Mucosa of rectum (tissue), 2 donors: ENCODE data around the gene PNMA8B.

Experiments
- H3K27ac ChIP-seq, 2 donors: one replicate each; pipeline ENCODE4 v1.7.0; 2013; ENCODE audit warnings: inconsistent platforms in 2 of 2, low read depth in 2 of 2, low read length in 2 of 2
- H3K27me3 ChIP-seq, 2 donors: one replicate each; pipeline ENCODE4 v1.7.0; 2013; ENCODE audit warnings: low read length in 2 of 2; ENCODE audit not compliant: control insufficient read depth in 2 of 2, insufficient read depth in 2 of 2
- H3K36me3 ChIP-seq, 2 donors: one replicate each; pipeline ENCODE4 v1.7.0; 2013; ENCODE audit warnings: low read length in 2 of 2; ENCODE audit not compliant: control insufficient read depth in 2 of 2, insufficient read depth in 2 of 2
- H3K4me1 ChIP-seq, 2 donors: one replicate each; pipeline ENCODE4 v1.7.0; 2013; ENCODE audit warnings: low read length in 2 of 2, mild to moderate bottlenecking in 1 of 2; ENCODE audit not compliant: control insufficient read depth in 2 of 2, insufficient read depth in 2 of 2
- H3K4me3 ChIP-seq, 2 donors: one replicate each; pipeline ENCODE4 v1.7.0; 2013; ENCODE audit warnings: low read length in 2 of 2
- H3K9ac ChIP-seq, 2 donors: one replicate each; pipeline ENCODE4 v1.7.0; 2013; ENCODE audit warnings: low read length in 2 of 2, low read depth in 1 of 2, mild to moderate bottlenecking in 1 of 2
- H3K9me3 ChIP-seq, 2 donors: one replicate each; pipeline ENCODE4 v1.7.0; 2013; ENCODE audit warnings: low read length in 2 of 2; ENCODE audit not compliant: control insufficient read depth in 2 of 2
- donor health status: healthy.
- donor health status: Normal muscosa, but diverticular disease.

Gene PNMA8B

DNA sequence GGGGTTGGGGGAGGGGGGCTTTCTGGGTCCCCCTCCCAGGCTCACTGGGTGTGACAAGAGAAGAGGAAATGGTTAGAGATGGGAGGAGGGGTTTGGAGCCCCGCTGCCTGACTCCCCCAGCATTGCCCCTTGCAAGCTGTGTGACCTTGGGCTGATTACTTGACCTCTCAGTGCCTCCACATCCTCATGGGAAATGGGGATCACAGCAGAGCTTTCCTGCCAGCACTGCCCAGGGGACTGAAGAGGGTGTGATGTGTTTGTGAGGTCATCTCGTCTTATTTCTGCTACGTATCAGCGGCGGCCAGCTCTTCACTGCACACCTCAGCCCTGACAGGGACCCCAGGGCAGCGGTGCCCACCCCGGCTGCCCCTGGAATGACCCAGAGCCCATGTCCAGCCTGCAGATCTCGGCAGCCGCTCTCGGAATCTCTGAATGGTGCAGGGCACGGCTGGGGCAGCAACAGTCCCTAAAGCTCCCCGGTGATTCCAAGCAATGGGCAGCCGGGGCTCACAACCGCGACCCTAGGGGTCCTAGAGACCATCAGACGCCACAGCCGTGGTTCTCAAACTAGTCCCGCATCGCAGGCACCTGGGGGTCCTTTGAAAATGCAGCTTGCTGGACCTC is 8.4 kb downstream of the PNMA8B start:
- Histone ChIP-seq H3K4me3 (peak overlapping the region; percentile 11 to 48), H3K36me3 (no peaks in the 10 kb centered on the region), H3K9ac (peak overlapping the region in 1 of 2 donors; percentile 48)

DNA sequence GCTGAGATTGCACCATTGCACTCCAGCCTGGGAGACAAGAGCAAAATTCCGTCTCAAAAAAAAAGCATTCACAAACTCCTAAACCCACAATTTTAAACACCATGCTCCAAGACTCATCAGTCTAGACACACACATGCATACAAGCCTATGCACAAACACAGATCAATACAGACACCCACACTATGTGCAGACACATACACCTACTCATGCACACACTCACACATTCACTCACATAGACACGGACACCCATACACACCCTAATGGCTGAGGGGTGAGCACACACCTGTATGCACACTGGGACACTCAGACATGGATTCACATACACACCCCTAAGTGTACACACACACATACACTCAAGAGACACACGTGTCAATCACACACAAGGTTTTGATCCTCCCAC is 9.3 kb downstream of the PNMA8B start:
- no peak overlapping the region for H3K27ac ChIP-seq
- no peak overlapping the region for H3K9ac ChIP-seq
- no peak overlapping the region for H3K4me3 ChIP-seq
- no peaks in the 10 kb centered on the region for H3K36me3 ChIP-seq
- peaks cover 25 to 35% of the 10 kb centered on the region in 2 donors for H3K27me3 ChIP-seq
- H3K9me3 ChIP-seq, result no peaks in the 10 kb centered on the region
- H3K4me1 ChIP-seq, result peaks cover 4 to 8% of the 10 kb centered on the region in 2 donors

More for the DNA sequence above, 8.4 kb downstream of the PNMA8B start:
- Histone ChIP-seq H3K9me3 (no peaks in the 10 kb centered on the region), H3K27me3 (peaks cover 31 to 40% of the 10 kb centered on the region in 2 donors), H3K4me1 (peaks cover 4 to 8% of the 10 kb centered on the region in 2 donors), H3K27ac (no peak overlapping the region)

DNA sequence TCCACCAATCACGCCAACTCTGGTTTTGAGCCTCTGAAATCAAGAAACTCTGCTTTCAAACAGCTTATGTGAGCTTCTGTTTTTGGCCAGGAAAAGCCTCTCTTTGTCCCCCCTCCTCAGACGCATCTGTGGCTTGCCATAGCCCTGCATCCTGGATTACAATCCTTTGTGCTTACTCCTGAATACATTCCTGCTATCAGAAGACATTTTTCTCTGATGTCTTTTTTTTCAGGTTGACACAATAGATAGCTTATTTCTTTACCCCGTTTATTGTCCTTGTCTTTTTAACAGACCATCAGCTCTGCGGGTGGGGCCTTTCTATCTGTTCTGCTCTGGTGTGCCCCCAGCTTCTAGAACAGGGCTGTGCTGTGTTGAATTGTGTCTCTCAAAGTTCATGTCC is 11.0 kb downstream of the PNMA8B start:
- no peak overlapping the region for H3K27ac ChIP-seq
- no peak overlapping the region for H3K4me3 ChIP-seq

DNA sequence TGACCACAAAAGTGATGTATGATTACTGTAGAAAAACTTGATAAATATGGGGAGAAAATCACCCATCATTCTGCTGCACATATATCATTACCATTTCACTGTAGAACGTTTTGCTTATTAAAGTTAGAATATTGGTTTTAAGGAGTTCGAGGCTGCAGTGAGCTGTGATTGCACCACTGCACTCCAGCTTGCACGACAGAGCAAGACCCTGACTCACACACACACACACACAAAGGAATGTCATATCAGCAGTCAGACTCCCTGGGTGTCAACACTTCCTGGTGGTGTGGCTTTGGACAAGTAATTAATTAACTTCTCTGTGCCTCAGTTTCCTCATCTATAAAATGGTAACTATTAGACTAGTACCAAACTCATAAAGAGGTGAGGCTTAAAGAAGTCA is 13.0 kb downstream of the PNMA8B start:
- H3K27ac ChIP-seq, result no peak overlapping the region

More for the DNA sequence above, 11.0 kb downstream of the PNMA8B start:
- Histone ChIP-seq H3K36me3 (no peaks in the 10 kb centered on the region), H3K9me3 (no peaks in the 10 kb centered on the region), H3K27me3 (peaks cover 16 to 21% of the 10 kb centered on the region in 2 donors), H3K9ac (no peak overlapping the region), H3K4me1 (peaks cover 4 to 5% of the 10 kb centered on the region in 2 donors)

DNA sequence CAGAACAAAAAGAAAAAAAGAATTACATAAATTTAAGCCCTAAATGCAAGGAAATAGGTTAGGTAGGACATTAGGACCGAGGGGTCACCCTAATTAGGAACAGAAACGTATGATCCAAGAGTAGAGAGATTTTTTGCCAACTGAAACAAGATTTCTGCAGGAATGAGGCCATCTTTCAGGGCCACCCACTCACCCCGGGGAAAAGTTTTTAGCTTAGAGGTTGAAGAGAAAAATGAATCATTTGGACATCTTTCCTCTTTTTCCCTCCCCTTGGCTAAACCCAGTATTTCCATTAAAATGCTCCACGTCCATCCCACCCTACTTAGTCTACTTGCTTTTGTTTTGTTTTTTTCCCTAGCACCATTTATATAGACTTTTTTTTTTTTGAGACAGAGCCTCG is 13.7 kb downstream of the PNMA8B start:
- no peaks in the 10 kb centered on the region for H3K27me3 ChIP-seq
- no peak overlapping the region for H3K9ac ChIP-seq
- no peak overlapping the region for H3K4me3 ChIP-seq
- H3K27ac ChIP-seq, result peak overlapping the region in 1 of 2 donors; percentile 69
- no peaks in the 10 kb centered on the region for H3K36me3 ChIP-seq
- H3K9me3 ChIP-seq, result no peaks in the 10 kb centered on the region
- H3K4me1 ChIP-seq, result no peaks in the 10 kb centered on the region

More for the DNA sequence above, 13.0 kb downstream of the PNMA8B start:
- Histone ChIP-seq H3K36me3 (no peaks in the 10 kb centered on the region), H3K4me1 (peaks cover 0 to under 1% of the 10 kb centered on the region in 2 donors), H3K4me3 (no peak overlapping the region), H3K9ac (no peak overlapping the region), H3K9me3 (no peaks in the 10 kb centered on the region), H3K27me3 (peaks cover 5% of the 10 kb centered on the region in 2 donors)

DNA sequence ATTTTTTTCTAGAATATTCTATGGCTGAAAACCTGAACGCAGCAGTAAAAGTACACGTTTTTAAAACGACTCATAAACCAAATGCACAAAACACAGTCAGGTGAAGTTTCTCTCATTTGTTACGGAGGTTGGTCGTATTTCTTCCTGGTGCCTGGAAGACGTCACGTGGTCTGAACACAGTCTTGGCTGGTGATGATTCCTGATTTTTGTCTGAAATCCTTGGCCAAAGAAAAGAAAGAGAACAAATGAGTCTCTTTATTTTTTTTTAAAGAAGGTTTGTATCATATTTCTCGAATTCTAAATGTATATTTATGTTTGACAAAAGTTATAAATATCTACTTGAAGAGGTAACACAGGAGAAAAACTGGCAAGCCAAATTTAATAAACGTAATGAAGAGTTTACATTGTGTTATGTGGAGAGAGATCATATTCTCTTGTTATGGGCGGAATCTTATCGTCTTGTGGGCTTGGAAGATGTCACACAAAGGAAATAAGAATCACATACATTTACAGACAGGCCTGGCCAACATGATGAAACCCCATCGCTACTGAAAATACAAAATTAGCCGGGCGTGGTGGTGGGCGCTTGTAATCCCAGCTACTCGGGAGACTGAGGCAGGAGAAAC is 14.3 kb downstream of the PNMA8B start:
- Histone ChIP-seq H3K27ac (peak overlapping the region in 1 of 2 donors; percentile 69), H3K9ac (no peak overlapping the region), H3K36me3 (no peaks in the 10 kb centered on the region), H3K4me1 (no peaks in the 10 kb centered on the region), H3K27me3 (no peaks in the 10 kb centered on the region), H3K4me3 (no peak overlapping the region), H3K9me3 (no peaks in the 10 kb centered on the region)

DNA sequence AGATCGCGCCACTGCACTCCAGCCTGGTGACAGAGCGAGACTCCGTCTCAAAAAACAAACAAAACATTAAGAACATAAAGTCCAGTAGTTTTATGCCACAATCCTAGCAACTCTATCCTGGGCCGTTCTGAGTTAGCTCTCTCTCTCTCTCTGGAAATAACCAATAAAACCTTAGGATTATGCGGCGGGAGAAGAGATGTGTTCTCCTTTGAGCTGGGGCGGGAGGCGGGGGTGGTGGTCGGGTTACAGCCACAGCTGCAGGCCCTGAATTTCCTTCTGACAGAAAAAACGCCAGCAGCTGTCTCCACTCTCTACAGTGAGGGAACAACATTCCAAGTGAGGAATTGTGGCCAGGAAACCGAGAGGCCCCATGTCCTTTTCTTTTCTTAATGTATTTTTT is 15.3 kb downstream of the PNMA8B start:
- no peaks in the 10 kb centered on the region for H3K27me3 ChIP-seq
- peak overlapping the region in 1 of 2 donors; percentile 69 for H3K27ac ChIP-seq
- H3K36me3 ChIP-seq, result no peaks in the 10 kb centered on the region
- no peaks in the 10 kb centered on the region for H3K9me3 ChIP-seq
- H3K9ac ChIP-seq, result no peak overlapping the region
- H3K4me1 ChIP-seq, result no peaks in the 10 kb centered on the region
- H3K4me3 ChIP-seq, result no peak overlapping the region

DNA sequence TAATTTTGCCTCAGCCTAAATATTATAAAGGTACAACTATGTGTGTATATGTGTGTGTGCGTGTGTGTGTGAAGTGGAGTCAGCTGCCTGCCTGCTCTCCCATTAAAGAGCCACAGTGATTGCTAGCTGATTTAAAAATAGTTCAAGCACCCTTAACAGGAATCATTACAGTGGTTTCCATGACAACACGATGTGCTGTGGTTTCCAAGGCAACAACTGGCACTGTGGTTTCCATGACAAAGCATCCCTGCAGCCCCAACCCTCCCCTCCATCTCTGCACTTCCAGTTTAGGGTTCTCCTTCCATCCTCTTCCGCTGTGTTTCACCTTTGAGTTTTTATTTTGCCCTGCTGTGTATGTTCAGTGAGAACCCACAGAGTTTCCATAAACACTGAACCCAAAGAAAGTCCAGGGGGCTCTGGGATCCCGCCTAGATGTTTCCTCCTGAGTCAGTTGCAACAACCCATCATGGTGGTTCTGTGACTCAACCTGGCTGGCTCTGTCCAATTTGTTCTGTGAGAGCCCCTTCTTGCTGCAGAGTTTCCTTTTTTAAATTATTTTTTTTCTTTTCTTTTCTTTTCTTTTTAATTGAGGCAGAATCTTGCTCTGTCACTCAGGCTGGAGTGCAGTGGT is 17.2 kb downstream of the PNMA8B start:
- Histone ChIP-seq H3K9ac (no peak overlapping the region), H3K27ac (no peak overlapping the region), H3K4me3 (no peak overlapping the region), H3K27me3 (peaks cover 0 to 2% of the 10 kb centered on the region in 2 donors), H3K36me3 (no peaks in the 10 kb centered on the region), H3K4me1 (no peaks in the 10 kb centered on the region), H3K9me3 (no peaks in the 10 kb centered on the region)

DNA sequence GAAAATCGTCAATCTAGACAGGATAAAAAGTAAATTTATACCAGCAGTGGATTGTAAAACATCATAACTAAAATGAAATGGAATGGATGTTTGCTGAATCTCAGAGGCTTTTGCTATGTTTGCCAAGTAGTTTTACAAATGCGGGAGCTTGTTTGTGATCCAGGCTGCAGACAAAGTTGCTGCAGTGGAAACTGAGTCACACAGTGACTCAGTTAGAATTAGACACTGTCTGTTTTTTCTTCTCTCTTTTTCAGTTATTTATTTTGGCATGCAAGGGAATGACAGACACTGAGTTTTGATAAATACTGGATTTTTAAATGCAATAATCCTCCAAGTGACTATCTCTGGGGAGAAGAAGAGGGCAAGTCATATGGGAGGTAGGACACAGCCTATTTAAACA is 19.7 kb downstream of the PNMA8B start:
- no peaks in the 10 kb centered on the region for H3K9me3 ChIP-seq
- peaks cover 6 to 11% of the 10 kb centered on the region in 2 donors for H3K27me3 ChIP-seq
- no peak overlapping the region for H3K4me3 ChIP-seq
- no peak overlapping the region for H3K27ac ChIP-seq
- no peaks in the 10 kb centered on the region for H3K36me3 ChIP-seq
- no peak overlapping the region for H3K9ac ChIP-seq
- H3K4me1 ChIP-seq, result peaks cover 0 to 5% of the 10 kb centered on the region in 2 donors

DNA sequence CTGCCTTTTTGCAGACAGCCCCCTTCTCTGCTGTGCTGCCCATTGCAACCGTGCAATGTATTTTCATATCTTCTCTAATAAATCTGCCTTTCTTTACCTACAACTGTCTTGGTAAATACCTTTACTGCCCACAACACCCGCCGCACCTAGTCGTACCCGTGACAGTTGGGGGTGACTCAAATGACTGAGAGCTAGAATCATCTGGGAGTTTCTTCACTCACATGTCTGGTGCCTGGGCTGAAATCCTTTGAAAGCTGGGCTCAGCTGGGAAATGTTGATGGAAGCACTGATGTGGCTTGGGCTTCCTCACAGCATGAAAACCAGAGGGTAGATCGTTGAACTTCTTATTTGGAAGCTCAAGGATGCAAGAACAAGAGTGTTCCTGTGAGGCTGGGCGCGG is 21.5 kb downstream of the PNMA8B start:
- H3K4me3 ChIP-seq, result no peak overlapping the region
- no peak overlapping the region for H3K27ac ChIP-seq
- no peak overlapping the region for H3K9ac ChIP-seq
- H3K27me3 ChIP-seq, result peaks cover 7 to 15% of the 10 kb centered on the region in 2 donors
- no peaks in the 10 kb centered on the region for H3K36me3 ChIP-seq
- peaks cover 0 to 5% of the 10 kb centered on the region in 2 donors for H3K4me1 ChIP-seq
- no peaks in the 10 kb centered on the region for H3K9me3 ChIP-seq
